MM.1S (cell line): ENCODE measurements around the gene FPGS.

Experiments used
- DNase-seq: peaks from one replicate; pipeline ENCODE4 v3.0.0-alpha.2; 2015
- H2AFZ ChIP-seq: fragments of 300-600 bp; sonication (generic); 2 replicates; pipeline ENCODE4 v1.6.0; 2016; ENCODE audit warnings: antibody characterized with exemption, low read length
- H3F3A ChIP-seq: fragments of 300-600 bp; sonication (generic); 2 replicates; pipeline ENCODE4 v1.6.1; 2016; ENCODE audit warnings: mild to moderate bottlenecking, antibody characterized with exemption, low read length, moderate library complexity, mixed read lengths; ENCODE audit not compliant: insufficient read depth
- H3K27ac ChIP-seq: fragments of 300-600 bp; sonication (generic); 2 replicates; pipeline ENCODE4 v1.5.1; 2016; ENCODE audit warnings: mild to moderate bottlenecking, low read length
- H3K27me3 ChIP-seq: fragments of 300-600 bp; sonication (generic); replicated peaks from 2 replicates; pipeline ENCODE4 v1.6.0; 2016; ENCODE audit warnings: low read length; ENCODE audit not compliant: insufficient read depth
- H3K36me3 ChIP-seq: fragments of 300-600 bp; sonication (generic); replicated peaks from 2 replicates; pipeline ENCODE4 v1.6.1; 2016; ENCODE audit warnings: mild to moderate bottlenecking, low read length, mixed read lengths; ENCODE audit not compliant: insufficient read depth
- H3K4me1 ChIP-seq: fragments of 300-600 bp; sonication (generic); 2 replicates; pipeline ENCODE4 v1.6.1; 2016; ENCODE audit warnings: low read length, mixed read lengths
- H3K4me2 ChIP-seq: fragments of 300-600 bp; sonication (generic); 2 replicates; pipeline ENCODE4 v1.6.0; 2016; ENCODE audit warnings: low read depth, low read length
- H3K4me3 ChIP-seq: fragments of 300-600 bp; sonication (generic); 2 replicates; pipeline ENCODE4 v1.5.1; 2016; ENCODE audit warnings: low read length, mixed read lengths
- H3K79me2 ChIP-seq: fragments of 300-600 bp; sonication (generic); 2 replicates; pipeline ENCODE4 v1.6.1; 2016; ENCODE audit warnings: mixed run types, low read length, mixed read lengths
- H3K9ac ChIP-seq: fragments of 300-600 bp; sonication (generic); 2 replicates; pipeline ENCODE4 v1.6.1; 2016; ENCODE audit warnings: low read length, mixed read lengths
- H3K9me2 ChIP-seq: fragments of 300-600 bp; sonication (generic); replicated peaks from 2 replicates; pipeline ENCODE4 v1.6.1; 2016; ENCODE audit warnings: mild to moderate bottlenecking, low read length, mixed read lengths; ENCODE audit not compliant: insufficient read depth
- H3K9me3 ChIP-seq: fragments of 300-600 bp; sonication (generic); replicated peaks from 2 replicates; pipeline ENCODE4 v1.6.1; 2016; ENCODE audit warnings: mild to moderate bottlenecking, low read length, mixed read lengths; ENCODE audit not compliant: insufficient read depth
- H4K20me1 ChIP-seq: fragments of 300-600 bp; sonication (generic); 2 replicates; pipeline ENCODE4 v1.6.1; 2016; ENCODE audit warnings: mild to moderate bottlenecking, low read length, moderate library complexity, mixed read lengths; ENCODE audit not compliant: insufficient read depth
- CTCF ChIP-seq: fragments of 300-600 bp; sonication (generic); IDR thresholded peaks from 2 replicates; pipeline ENCODE4 v1.5.1; 2016; ENCODE audit warnings: antibody characterized with exemption, low read length, mixed read lengths
- EZH2 ChIP-seq: fragments of 300-600 bp; sonication (generic); optimal IDR thresholded peaks from 2 replicates; pipeline ENCODE3; 2017; ENCODE audit warnings: low read depth, mild to moderate bottlenecking, antibody characterized with exemption, low read length, mixed read lengths
- EZH2phosphoT487 ChIP-seq: fragments of 300-600 bp; sonication (generic); IDR thresholded peaks from 2 replicates; pipeline ENCODE4 v1.6.1; 2018; ENCODE audit warnings: antibody characterized with exemption, low read length

The FPGS gene

GRCh38 chr9:127785933-127786772, 16.5 kb upstream of the FPGS start, which contains the start of gene CDK9:
TSS of gene CDK9 (plus strand) at chr9:127786034. CDS start at chr9:127786149, 115 bp downstream.
- Histone ChIP-seq H2AFZ (peak within 1 kb of the TSS; percentile 47; the same call in 1 of the 2 replicates), H4K20me1 (peaks cover 32% of the 10 kb centered on the region), H3K27ac (peak within 1 kb of the TSS; percentile 97), H3F3A (peaks cover 33% of the 10 kb centered on the region), H3K4me3 (peak within 1 kb of the TSS; percentile 99), H3K79me2 (peaks cover 53% of the 10 kb centered on the region), H3K4me1 (peaks cover 31% of the 10 kb centered on the region), H3K36me3 (peaks cover 36% of the 10 kb centered on the region), H3K27me3 (no peaks in the 10 kb centered on the region), H3K9me2 (no peaks in the 10 kb centered on the region), H3K4me2 (peak within 1 kb of the TSS; percentile 90), H3K9me3 (no peaks in the 10 kb centered on the region), H3K9ac (peak within 1 kb of the TSS; percentile 100)
- TF ChIP-seq EZH2 (no peak), EZH2phosphoT487 (no peak), CTCF (no peak)
- peak; percentile 92 for DNase-seq

GRCh38 chr9:127786773-127787104, 15.9 kb upstream of the FPGS start:
- Histone ChIP-seq H3F3A (peaks cover 34% of the 10 kb centered on the region), H3K36me3 (peaks cover 36% of the 10 kb centered on the region), H3K9me2 (no peaks in the 10 kb centered on the region), H2AFZ (no peak overlapping the region), H4K20me1 (peaks cover 32% of the 10 kb centered on the region), H3K4me2 (peak overlapping the region; percentile 90), H3K79me2 (peaks cover 53% of the 10 kb centered on the region), H3K4me3 (peak overlapping the region; percentile 99), H3K27ac (peak overlapping the region; percentile 97; the same call in 1 of the 2 replicates), H3K27me3 (no peaks in the 10 kb centered on the region), H3K9ac (peak overlapping the region; percentile 100), H3K9me3 (no peaks in the 10 kb centered on the region), H3K4me1 (peaks cover 31% of the 10 kb centered on the region)
- DNase-seq = no peak
- TF ChIP-seq CTCF = peak; percentile 49
- TF ChIP-seq EZH2phosphoT487 = no peak

- Histone ChIP-seq H2AFZ (no peak overlapping the region), H3K79me2 (peaks cover 53% of the 10 kb centered on the region), H3K9ac (peak overlapping the region; percentile 19; the same call in 1 of the 2 replicates), H3K27ac (peak overlapping the region; percentile 97; the same call in 1 of the 2 replicates), H3K4me3 (no peak overlapping the region), H4K20me1 (peaks cover 32% of the 10 kb centered on the region), H3K9me2 (no peaks in the 10 kb centered on the region), H3F3A (peaks cover 36% of the 10 kb centered on the region), H3K27me3 (no peaks in the 10 kb centered on the region), H3K36me3 (peaks cover 36% of the 10 kb centered on the region), H3K4me2 (peak overlapping the region; percentile 90; the same call in 1 of the 2 replicates), H3K9me3 (no peaks in the 10 kb centered on the region), H3K4me1 (peaks cover 31% of the 10 kb centered on the region)
- TF ChIP-seq CTCF = no peak
- DNase-seq = peak; percentile 43
These were observed 14.2 kb upstream of the FPGS start for GRCh38 chr9:127788337-127789011.
